Mesenteric fat pad (tissue), 1 donor: Measurements from ENCODE around the gene CD37. TPM values are rescaled to one million over a fixed set of nuclear protein-coding genes. Genes with fewer than 3 reads are reported as not detected.

Experiments
- DNase-seq: peaks from one replicate; pipeline ENCODE4 v3.0.0-alpha.2; 2020; ENCODE audit warnings: low spot score
- total RNA-seq: library from RNA; stranded (reverse); fragmentation: NEBNext Ultra II Directional; extraction: Animal tissue kit (Norgen Biotek cat#: 25700); gene quantifications from one replicate; pipeline ENCODE4 v1.2.1, GENCODE V29; 2021
- donor health status: DM: yes; HTN: yes; CAD: no.

CD37 gene
- total RNA-seq, 1 donor from 2014 or later: 32.1 TPM

- no peak for DNase-seq
These were observed 6.5 kb upstream of the CD37 start for GRCh38 chr19:49328741-49329140.

- peak; percentile 41 for DNase-seq
These were observed 4.0 kb upstream of the CD37 start for GRCh38 chr19:49331187-49331586.

GRCh38 chr19:49331616-49332055, 3.6 kb upstream of the CD37 start:
- peak; percentile 16 for DNase-seq

- peak; percentile 60 for DNase-seq
These were observed 2.4 kb upstream of the CD37 start for GRCh38 chr19:49332691-49333417.

- peak; percentile 53 for DNase-seq
These were observed 1.8 kb upstream of the CD37 start for GRCh38 chr19:49333418-49333805.

GRCh38 chr19:49333811-49334288, 1.4 kb upstream of the CD37 start:
- peak; percentile 88 for DNase-seq

- peak; percentile 55 for DNase-seq
These were observed 727 bp downstream of the CD37 start for GRCh38 chr19:49335784-49336481.

- peak; percentile 87 for DNase-seq
These were observed 1.5 kb downstream of the CD37 start for GRCh38 chr19:49336482-49337266.

GRCh38 chr19:49337267-49338022, 2.2 kb downstream of the CD37 start:
- DNase-seq: peak; percentile 22

GRCh38 chr19:49338023-49338677, 2.9 kb downstream of the CD37 start:
- peak; percentile 85 for DNase-seq

- peak; percentile 89 for DNase-seq
These were observed 3.6 kb downstream of the CD37 start for GRCh38 chr19:49338691-49339300.

GRCh38 chr19:49339301-49340068, 4.3 kb downstream of the CD37 start:
- DNase-seq: peak; percentile 92

- DNase-seq: peak; percentile 90
These were observed 5.1 kb downstream of the CD37 start for GRCh38 chr19:49340069-49340864.

- DNase-seq: peak; percentile 16
These were observed 5.9 kb downstream of the CD37 start for GRCh38 chr19:49340865-49341718.

- DNase-seq: no peak
These were observed 7.1 kb downstream of the CD37 start for GRCh38 chr19:49342291-49342721.

GRCh38 chr19:49343123-49343522, 7.9 kb downstream of the CD37 start:
- DNase-seq: no peak
